Measurements from ENCODE around the gene GLRA3.

- TF ChIP-seq BACH2 (CRISPR knock-in tag; IDR thresholded peaks at IDR 0.05; ENCODE audit: borderline replicate concordance) (no peak), CSDC2 (CRISPR knock-in tag; IDR thresholded peaks at IDR 0.05) (no peak), TCF4 (CRISPR knock-in tag; IDR thresholded peaks at IDR 0.05; ENCODE audit: borderline replicate concordance) (no peak), SNAI2 (CRISPR knock-in tag; IDR thresholded peaks at IDR 0.05) (no peak), TOX (CRISPR knock-in tag; IDR thresholded peaks at IDR 0.05; ENCODE audit: borderline replicate concordance) (no peak), ZNF8 (CRISPR knock-in tag; IDR thresholded peaks at IDR 0.05) (no peak), ZFP30 (CRISPR knock-in tag; IDR thresholded peaks at IDR 0.05) (no peak), ESRRG (CRISPR knock-in tag; IDR thresholded peaks at IDR 0.05) (no peak), PATZ1 (CRISPR knock-in tag; IDR thresholded peaks at IDR 0.05; ENCODE audit: borderline replicate concordance) (no peak), ARNTL (CRISPR knock-in tag; IDR thresholded peaks at IDR 0.05; ENCODE audit: borderline replicate concordance, low read depth) (no peak)
Observed at GRCh38 chr4:174631901-174632758, 196.9 kb downstream of the GLRA3 start.

All from SK-N-SH treated with all-trans-retinoic acid at 6 μM for 48 hours (cell line).